OCI-LY3 (cell line): Measurements from ENCODE around the gene MSRB2.

Source experiments
- EZH2phosphoT487 ChIP-seq: fragments of 200-600 bp; shearing (Covaris generic); IDR thresholded peaks from 2 replicates; pipeline ENCODE4 v1.6.1; 2018; ENCODE audit warnings: antibody characterized with exemption, mixed run types, low read depth
- TF ChIP-seq, protein P1 (sequence below): fragments of 200-600, 300-600 bp; sonication (generic); IDR thresholded peaks from 2 replicates; pipeline ENCODE4 v1.5.1; 2014; ENCODE audit warnings: antibody characterized with exemption, low read length, low read depth

DNA sequence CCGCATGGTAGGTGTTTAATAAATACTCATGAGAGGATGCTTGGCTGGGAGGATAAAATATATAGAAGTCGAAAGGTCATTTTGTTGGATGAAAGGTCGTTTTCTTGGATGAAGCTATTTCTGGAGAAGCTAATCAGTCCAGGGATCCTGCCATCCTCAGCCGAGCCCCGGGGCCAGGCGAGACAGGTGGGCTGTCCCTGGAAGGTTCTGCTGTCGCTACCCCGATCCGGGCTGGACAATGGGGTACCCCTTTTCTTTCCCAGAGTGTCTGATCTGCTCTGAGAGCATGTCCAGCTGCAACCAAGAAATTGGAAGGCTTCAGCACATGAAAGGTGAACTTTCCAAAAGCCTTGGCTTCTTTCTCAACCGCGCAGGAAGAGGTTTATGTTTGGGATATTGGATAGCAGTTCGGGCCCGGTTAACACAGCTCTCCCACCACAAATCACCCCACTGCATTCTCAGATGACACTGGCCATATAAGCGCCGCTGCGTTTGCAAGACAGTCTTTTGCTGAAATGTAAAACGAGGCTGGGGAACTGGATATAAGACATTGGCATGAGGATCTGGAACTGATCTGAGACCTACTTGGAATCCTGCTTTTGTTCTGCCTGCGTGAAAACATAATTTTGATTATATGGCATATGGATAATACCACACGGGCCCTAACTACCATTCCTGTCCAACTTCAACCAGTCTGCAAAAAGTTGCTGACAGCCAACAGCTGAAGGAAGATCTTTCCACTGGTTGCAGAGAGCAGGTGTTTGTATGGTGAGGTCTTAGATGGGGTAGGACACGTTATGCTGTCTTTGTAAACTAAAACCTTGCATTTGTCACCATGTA lies 31.2 kb upstream of the MSRB2 start:
- TF ChIP-seq, protein P1, sequence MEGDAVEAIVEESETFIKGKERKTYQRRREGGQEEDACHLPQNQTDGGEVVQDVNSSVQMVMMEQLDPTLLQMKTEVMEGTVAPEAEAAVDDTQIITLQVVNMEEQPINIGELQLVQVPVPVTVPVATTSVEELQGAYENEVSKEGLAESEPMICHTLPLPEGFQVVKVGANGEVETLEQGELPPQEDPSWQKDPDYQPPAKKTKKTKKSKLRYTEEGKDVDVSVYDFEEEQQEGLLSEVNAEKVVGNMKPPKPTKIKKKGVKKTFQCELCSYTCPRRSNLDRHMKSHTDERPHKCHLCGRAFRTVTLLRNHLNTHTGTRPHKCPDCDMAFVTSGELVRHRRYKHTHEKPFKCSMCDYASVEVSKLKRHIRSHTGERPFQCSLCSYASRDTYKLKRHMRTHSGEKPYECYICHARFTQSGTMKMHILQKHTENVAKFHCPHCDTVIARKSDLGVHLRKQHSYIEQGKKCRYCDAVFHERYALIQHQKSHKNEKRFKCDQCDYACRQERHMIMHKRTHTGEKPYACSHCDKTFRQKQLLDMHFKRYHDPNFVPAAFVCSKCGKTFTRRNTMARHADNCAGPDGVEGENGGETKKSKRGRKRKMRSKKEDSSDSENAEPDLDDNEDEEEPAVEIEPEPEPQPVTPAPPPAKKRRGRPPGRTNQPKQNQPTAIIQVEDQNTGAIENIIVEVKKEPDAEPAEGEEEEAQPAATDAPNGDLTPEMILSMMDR, result no peak
- no peak for TF ChIP-seq EZH2phosphoT487
